SK-N-SH treated with all-trans-retinoic acid at 6 μM for 48 hours (cell line): ENCODE data around the gene DHH.

Experiments used
- ARNTL ChIP-seq: fragments of 450-650 bp; formaldehyde crosslinking; IDR thresholded peaks from 2 replicates; pipeline ENCODE4 v1.5.0; 2020; ENCODE audit warnings: low read depth, mild to moderate bottlenecking, moderate library complexity, borderline replicate concordance
- CREB5 ChIP-seq: fragments of 250-450 bp; sonication (Bioruptor Pico); IDR thresholded peaks from 2 replicates; pipeline ENCODE4 v1.5.1; 2020; ENCODE audit warnings: low read depth, mild to moderate bottlenecking, moderate library complexity
- CSRNP3 ChIP-seq: fragments of 250-450 bp; sonication (Bioruptor Pico); IDR thresholded peaks from 2 replicates; pipeline ENCODE4 v1.5.1; 2021; ENCODE audit warnings: mild to moderate bottlenecking, moderate library complexity
- GLIS3 ChIP-seq: fragments of 250-450 bp; sonication (Bioruptor Pico); IDR thresholded peaks from 2 replicates; pipeline ENCODE4 v1.5.0; 2020; ENCODE audit warnings: mild to moderate bottlenecking, moderate library complexity
- POU6F1 ChIP-seq: fragments of 250-450 bp; sonication (Bioruptor Pico); IDR thresholded peaks from 2 replicates; pipeline ENCODE4 v1.8.0; 2021; ENCODE audit warnings: low read depth, mild to moderate bottlenecking, moderate library complexity, borderline replicate concordance
- PPARA ChIP-seq: fragments of 250-450 bp; sonication (Bioruptor Pico); IDR thresholded peaks from 2 replicates; pipeline ENCODE4 v1.5.0; 2020; ENCODE audit warnings: mild to moderate bottlenecking, borderline replicate concordance
- RARB ChIP-seq: fragments of 250-450 bp; sonication (Bioruptor Pico); IDR thresholded peaks from 2 replicates; pipeline ENCODE4 v1.8.0; 2021; ENCODE audit warnings: mild to moderate bottlenecking, moderate library complexity
- SNAI2 ChIP-seq: fragments of 250-450 bp; sonication (Bioruptor Pico); IDR thresholded peaks from 2 replicates; pipeline ENCODE4 v1.5.0; 2020; ENCODE audit warnings: mild to moderate bottlenecking, moderate library complexity
- ZC3H10 ChIP-seq: fragments of 250-450 bp; sonication (Bioruptor Pico); IDR thresholded peaks from 2 replicates; pipeline ENCODE4 v1.5.1; 2021; ENCODE audit warnings: mild to moderate bottlenecking, moderate library complexity
- ZFP3 ChIP-seq: fragments of 250-450 bp; sonication (Bioruptor Pico); IDR thresholded peaks from 2 replicates; pipeline ENCODE4 v1.5.0; 2020; ENCODE audit warnings: mild to moderate bottlenecking, moderate library complexity
- ZFP30 ChIP-seq: fragments of 450-650 bp; formaldehyde crosslinking; IDR thresholded peaks from 2 replicates; pipeline ENCODE4 v1.5.0; 2022; ENCODE audit warnings: mild to moderate bottlenecking, moderate library complexity
- ZNF8 ChIP-seq: fragments of 450-650 bp; formaldehyde crosslinking; IDR thresholded peaks from 2 replicates; pipeline ENCODE4 v1.5.0; 2020; ENCODE audit warnings: mild to moderate bottlenecking, moderate library complexity
- TF ChIP-seq, protein P1 (sequence below): fragments of 250-450 bp; sonication (Bioruptor Pico); IDR thresholded peaks from 2 replicates; pipeline ENCODE4 v1.8.0; 2020; ENCODE audit warnings: mild to moderate bottlenecking, moderate library complexity, borderline replicate concordance

GRCh38 chr12:49144384-49144783 lies 49.8 kb upstream of the DHH start:
- TF ChIP-seq POU6F1 (CRISPR knock-in tag): no peak
- no peak for TF ChIP-seq GLIS3 (CRISPR knock-in tag)
- no peak for TF ChIP-seq RARB (CRISPR knock-in tag)
- TF ChIP-seq ARNTL: no peak
- TF ChIP-seq ZFP3 (CRISPR knock-in tag): no peak
- TF ChIP-seq CREB5: no peak
- TF ChIP-seq PPARA (CRISPR knock-in tag): no peak
- no peak for TF ChIP-seq ZC3H10
- no peak for TF ChIP-seq ZNF8 (CRISPR knock-in tag)
- TF ChIP-seq CSRNP3: no peak
- no peak for TF ChIP-seq SNAI2 (CRISPR knock-in tag)
- no peak for TF ChIP-seq ZFP30 (CRISPR knock-in tag)
- TF ChIP-seq, protein P1, sequence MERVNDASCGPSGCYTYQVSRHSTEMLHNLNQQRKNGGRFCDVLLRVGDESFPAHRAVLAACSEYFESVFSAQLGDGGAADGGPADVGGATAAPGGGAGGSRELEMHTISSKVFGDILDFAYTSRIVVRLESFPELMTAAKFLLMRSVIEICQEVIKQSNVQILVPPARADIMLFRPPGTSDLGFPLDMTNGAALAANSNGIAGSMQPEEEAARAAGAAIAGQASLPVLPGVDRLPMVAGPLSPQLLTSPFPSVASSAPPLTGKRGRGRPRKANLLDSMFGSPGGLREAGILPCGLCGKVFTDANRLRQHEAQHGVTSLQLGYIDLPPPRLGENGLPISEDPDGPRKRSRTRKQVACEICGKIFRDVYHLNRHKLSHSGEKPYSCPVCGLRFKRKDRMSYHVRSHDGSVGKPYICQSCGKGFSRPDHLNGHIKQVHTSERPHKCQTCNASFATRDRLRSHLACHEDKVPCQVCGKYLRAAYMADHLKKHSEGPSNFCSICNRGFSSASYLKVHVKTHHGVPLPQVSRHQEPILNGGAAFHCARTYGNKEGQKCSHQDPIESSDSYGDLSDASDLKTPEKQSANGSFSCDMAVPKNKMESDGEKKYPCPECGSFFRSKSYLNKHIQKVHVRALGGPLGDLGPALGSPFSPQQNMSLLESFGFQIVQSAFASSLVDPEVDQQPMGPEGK: no peak
